Large intestine (tissue), 3 donors: ENCODE results near the gene ZNF169. TPM values are rescaled to one million over a fixed set of nuclear protein-coding genes. Genes with fewer than 3 reads are reported as not detected.
"Not testable (repeated sequence)": the region's sequence is repeated elsewhere in the genome, so short reads cannot be mapped to it uniquely, and the experiment has no call there.

Source experiments
- DNase-seq, 2 donors: peaks; one replicate each; pipeline versions ENCODE4 v3.0.0 to v3.0.0-alpha.2; 2013
- H3K27ac ChIP-seq: one replicate; pipeline ENCODE4 v1.5.1; 2013; ENCODE audit warnings: low read length
- H3K27me3 ChIP-seq: 2 replicates; pipeline ENCODE4 v1.6.1; 2013; ENCODE audit warnings: low read length; ENCODE audit not compliant: control insufficient read depth, insufficient read depth
- H3K36me3 ChIP-seq: 2 replicates; pipeline ENCODE4 v1.6.1; 2013; ENCODE audit warnings: low read length; ENCODE audit not compliant: control insufficient read depth, insufficient read depth
- H3K4me1 ChIP-seq: one replicate; pipeline ENCODE4 v1.6.1; 2013; ENCODE audit warnings: low read length; ENCODE audit not compliant: control insufficient read depth, insufficient read depth
- H3K4me3 ChIP-seq: one replicate; pipeline ENCODE4 v1.5.1; 2013; ENCODE audit warnings: low read length
- H3K9me3 ChIP-seq: one replicate; pipeline ENCODE4 v1.6.1; 2013; ENCODE audit warnings: mild to moderate bottlenecking, low read depth, low read length, moderate library complexity; ENCODE audit not compliant: control insufficient read depth
- WGBS: methylation state at CpG from one replicate; pipeline ENCODE4 v1.1.5; 2013; ENCODE audit warnings: low lambda C conversion rate; ENCODE audit not compliant: insufficient coverage; 5-methylcytosine and 5-hydroxymethylcytosine counted together
- polyA plus RNA-seq: library from polyadenylated mRNA; unstranded; fragments of 120-200 nt; gene quantifications from one replicate; pipeline ENCODE4 v1.2.1, GENCODE V29; 2013

Gene ZNF169
- polyA plus RNA-seq, 1 donor: 7.9 TPM

DNA sequence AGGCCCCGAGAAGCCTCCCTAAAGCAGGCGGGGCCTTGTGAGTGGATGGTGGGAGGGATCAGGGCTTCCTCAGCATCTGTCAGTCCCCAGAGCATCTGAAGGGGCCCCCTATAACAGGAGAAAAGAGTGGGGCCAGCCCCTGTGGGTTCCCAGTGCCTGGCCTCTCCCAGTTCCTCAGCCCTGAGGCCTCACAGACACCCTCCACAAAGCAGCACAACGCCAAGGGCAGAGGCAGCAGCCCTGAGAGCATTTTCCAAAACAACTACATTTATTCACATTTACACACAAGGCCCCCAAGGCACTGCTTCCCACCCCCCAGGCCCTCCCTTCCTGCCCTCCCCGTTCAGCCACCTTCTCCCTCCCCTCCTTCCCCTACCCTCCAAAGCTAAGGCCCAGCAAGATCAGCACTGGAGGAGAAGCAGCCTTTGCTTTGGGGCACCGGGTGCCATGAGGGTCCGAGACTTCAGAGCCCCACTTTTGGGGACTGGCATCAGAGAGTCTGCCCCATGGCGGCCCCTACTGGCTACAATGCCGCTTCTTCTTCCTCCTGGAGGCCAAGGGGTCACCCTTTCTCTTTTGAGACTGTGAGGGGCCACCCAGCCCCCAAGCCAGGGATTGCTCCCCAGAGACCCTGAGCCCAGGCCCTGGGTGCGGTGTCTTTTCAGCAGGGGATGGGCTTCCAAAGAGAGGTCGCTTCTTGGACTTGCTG, 59.0 kb downstream of the ZNF169 start:
- DNase-seq: not testable (repeated sequence)

DNA sequence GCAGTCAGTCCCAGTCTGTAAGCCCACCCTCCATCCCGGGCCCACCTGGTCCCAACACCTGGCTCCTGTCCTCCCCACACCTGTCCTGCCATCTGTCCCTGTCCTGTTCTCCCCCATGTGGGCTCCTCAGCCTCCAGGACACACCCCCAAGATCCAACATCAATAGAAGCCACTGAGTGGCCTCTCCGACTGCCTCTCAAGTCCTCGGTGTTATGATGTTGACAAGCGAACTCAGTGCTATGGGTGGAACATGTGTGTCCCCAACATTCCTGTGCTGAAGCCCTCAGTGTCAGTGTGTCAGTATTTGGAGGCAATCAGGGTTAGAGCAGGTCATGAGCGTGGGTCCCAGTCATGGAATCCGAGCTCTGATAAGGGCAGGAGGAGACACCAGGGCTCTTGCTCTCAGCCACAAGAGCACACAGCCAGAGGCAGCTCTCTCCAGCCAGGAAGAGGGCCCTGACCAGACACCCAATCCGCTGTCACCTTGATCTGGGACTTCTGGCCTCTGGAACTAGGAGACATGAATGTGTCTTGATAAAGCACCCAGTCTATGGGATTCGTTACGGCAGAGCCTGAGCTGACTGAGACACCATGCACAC, 63.3 kb downstream of the ZNF169 start:
- not testable (repeated sequence) for H3K9me3 ChIP-seq, DNase-seq, H3K4me1 ChIP-seq, H3K4me3 ChIP-seq, H3K27me3 ChIP-seq, H3K27ac ChIP-seq, H3K36me3 ChIP-seq
- no CpG with 5 or more reads among the region's 9 CpGs for WGBS

More for the DNA sequence above, 59.0 kb downstream of the ZNF169 start:
- not testable (repeated sequence) for H3K4me3 ChIP-seq, H3K27ac ChIP-seq, H3K9me3 ChIP-seq, H3K27me3 ChIP-seq, H3K36me3 ChIP-seq, H3K4me1 ChIP-seq
- no CpG with 5 or more reads among the region's 10 CpGs for WGBS

DNA sequence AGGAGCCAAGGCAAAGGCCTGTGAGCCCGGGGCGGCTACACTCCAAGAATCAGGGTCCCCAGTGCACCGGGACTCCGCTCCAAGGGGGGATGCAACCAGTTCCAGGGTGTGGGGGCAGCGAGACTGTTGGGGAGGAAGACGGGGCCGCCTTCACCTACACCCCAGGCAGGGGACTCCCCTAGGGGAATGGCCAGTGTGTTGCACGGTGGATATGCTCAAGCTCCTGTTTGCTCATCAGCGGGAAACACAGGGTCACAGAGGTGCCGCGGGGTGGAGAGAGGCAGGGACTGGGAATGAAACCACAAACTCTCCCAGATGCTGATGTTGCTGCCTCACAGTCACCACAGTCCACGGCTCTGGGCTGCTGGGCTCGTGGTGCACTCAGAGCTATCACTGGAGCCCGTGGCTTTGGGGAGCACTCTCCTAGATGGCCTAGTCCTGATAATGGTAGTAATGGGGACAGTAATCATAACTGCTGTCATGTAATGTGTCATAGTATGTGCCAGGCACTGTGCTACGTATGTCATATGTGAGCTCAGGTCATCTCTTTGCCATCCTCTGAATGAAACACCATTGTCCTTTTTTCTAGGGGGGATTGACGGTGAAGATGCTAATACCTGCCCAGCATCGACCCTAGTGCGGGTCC, 64.2 kb downstream of the ZNF169 start:
- H3K36me3 ChIP-seq, H3K9me3 ChIP-seq, H3K4me1 ChIP-seq, H3K27me3 ChIP-seq, H3K4me3 ChIP-seq, DNase-seq, H3K27ac ChIP-seq: not testable (repeated sequence)
- WGBS: no CpG with 5 or more reads among the region's 18 CpGs

GRCh38 chr9:94325583-94325982, 66.5 kb downstream of the ZNF169 start:
- H3K27ac ChIP-seq, H3K4me1 ChIP-seq, H3K4me3 ChIP-seq, H3K9me3 ChIP-seq, H3K27me3 ChIP-seq, H3K36me3 ChIP-seq: not testable (repeated sequence)
- peak in 1 of 2 donors; percentile 8 for DNase-seq
- WGBS: no CpG with 5 or more reads among the region's 16 CpGs

GRCh38 chr9:94328544-94328943, 69.4 kb downstream of the ZNF169 start, which contains the start of gene NUTM2F:
Gene NUTM2F (minus strand): TSS chr9:94328644. CDS start chr9:94328623, 21 bp downstream.
- H3K27ac ChIP-seq, H3K9me3 ChIP-seq, H3K27me3 ChIP-seq, H3K4me3 ChIP-seq, H3K36me3 ChIP-seq, DNase-seq, H3K4me1 ChIP-seq: not testable (repeated sequence)
- no CpG with 5 or more reads among the region's 5 CpGs for WGBS

- not testable (repeated sequence) for H3K36me3 ChIP-seq, DNase-seq, H3K9me3 ChIP-seq, H3K27ac ChIP-seq, H3K27me3 ChIP-seq, H3K4me1 ChIP-seq, H3K4me3 ChIP-seq
- no CpG with 5 or more reads among the region's 4 CpGs for WGBS
Measured at GRCh38 chr9:94336445-94336844, 77.3 kb downstream of the ZNF169 start.

GRCh38 chr9:94338723-94339122, 79.6 kb downstream of the ZNF169 start:
- not testable (repeated sequence) for H3K27ac ChIP-seq, H3K4me1 ChIP-seq, H3K4me3 ChIP-seq, H3K36me3 ChIP-seq, H3K27me3 ChIP-seq, DNase-seq, H3K9me3 ChIP-seq
- no CpG with 5 or more reads among the region's 7 CpGs for WGBS

DNA sequence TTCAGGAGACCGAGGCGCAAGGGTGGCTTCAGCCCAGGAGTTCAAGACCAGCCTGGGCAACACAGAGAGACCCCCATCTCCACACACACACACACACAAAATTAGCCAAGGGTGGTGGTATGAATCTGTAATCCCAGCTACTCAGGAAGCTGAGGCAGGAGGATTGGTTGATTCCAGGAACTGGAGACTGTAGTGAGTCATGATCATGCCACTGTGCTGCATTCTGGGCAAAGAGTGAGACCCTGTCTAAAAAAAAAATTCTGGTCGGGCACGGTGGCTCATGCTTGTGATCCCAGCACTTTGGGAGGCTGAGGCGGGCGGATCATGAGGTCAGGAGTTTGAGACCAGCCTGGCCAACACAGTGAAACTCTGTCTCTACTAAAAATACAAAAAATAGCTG, 80.6 kb downstream of the ZNF169 start:
- no CpG with 5 or more reads among the region's 6 CpGs for WGBS
- not testable (repeated sequence) for H3K9me3 ChIP-seq, H3K4me1 ChIP-seq, H3K4me3 ChIP-seq, DNase-seq, H3K36me3 ChIP-seq, H3K27ac ChIP-seq, H3K27me3 ChIP-seq

DNA sequence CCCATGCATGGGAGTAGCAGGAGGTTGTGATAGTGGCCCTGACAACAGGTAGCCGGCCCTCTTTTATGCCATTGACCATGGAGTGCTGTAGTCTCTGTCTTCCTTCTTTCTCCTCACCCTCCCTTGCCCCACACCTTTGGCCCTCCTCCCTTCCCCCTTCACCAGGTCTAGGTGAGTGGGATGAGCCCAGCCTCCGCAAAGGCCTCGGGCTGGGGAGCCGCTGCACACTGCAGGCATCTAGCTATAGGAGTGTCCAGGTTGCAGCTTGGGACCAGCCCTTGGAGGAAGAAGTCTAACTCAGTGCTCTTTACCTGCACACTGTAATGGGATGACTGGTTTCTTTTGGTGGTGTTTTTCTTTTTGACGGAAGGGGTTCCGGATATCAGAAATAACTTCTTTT, 81.7 kb downstream of the ZNF169 start:
- not testable (repeated sequence) for H3K9me3 ChIP-seq, DNase-seq, H3K27ac ChIP-seq, H3K4me3 ChIP-seq, H3K36me3 ChIP-seq, H3K4me1 ChIP-seq, H3K27me3 ChIP-seq
- no CpG with 5 or more reads among the region's 6 CpGs for WGBS

DNA sequence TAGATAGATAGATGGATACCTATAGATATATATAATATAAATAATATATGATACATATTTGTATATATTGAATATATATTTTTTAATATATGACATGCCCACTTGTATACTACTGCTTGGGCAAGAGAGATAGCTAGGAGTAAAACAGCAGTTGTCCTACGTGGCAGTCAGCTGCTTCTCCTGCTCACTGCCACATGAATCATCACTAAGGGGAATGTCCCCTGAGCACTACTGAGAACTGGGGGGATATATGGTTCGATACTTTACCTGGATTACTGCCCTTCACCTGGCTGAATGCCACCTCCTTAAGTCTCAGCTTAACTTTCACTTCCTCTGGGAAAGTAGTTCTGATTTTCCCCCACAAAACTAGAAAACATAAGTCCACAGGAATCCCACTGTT, 82.6 kb downstream of the ZNF169 start:
- H3K27me3 ChIP-seq, H3K9me3 ChIP-seq, H3K36me3 ChIP-seq, H3K4me3 ChIP-seq, H3K27ac ChIP-seq, DNase-seq, H3K4me1 ChIP-seq: not testable (repeated sequence)
- no CpG with 5 or more reads among the region's 2 CpGs for WGBS
